Fibroblast of villous mesenchyme (primary cell): ENCODE data around the gene SYT1. TPM values are rescaled to one million over a fixed set of nuclear protein-coding genes. Genes with fewer than 3 reads are reported as not detected.

Experiments
- DNase-seq: peaks from one replicate; pipeline ENCODE4 v3.0.0-alpha.2; 2010; ENCODE audit warnings: low read depth
- H3K4me3 ChIP-seq: 2 replicates; pipeline ENCODE4 v1.5.1; 2011; ENCODE audit warnings: low read depth, mild to moderate bottlenecking, low read length
- total RNA-seq: library from RNA; depleted of rRNA; stranded (reverse); fragments of >200 nt; gene quantifications from 2 replicates; pipeline ENCODE4 v1.2.3, GENCODE V29; 2012
- TF ChIP-seq, protein P1 (sequence below): IDR thresholded peaks from 2 replicates; pipeline ENCODE4 v1.5.1; 2012; ENCODE audit warnings: low read depth, mild to moderate bottlenecking, low read length; ENCODE audit not compliant: insufficient read depth

Gene SYT1
- total RNA-seq, 1 donor, result 3.9 TPM

GRCh38 chr12:79236920-79237319 lies 372.3 kb downstream of the SYT1 start:
- TF ChIP-seq, protein P1, sequence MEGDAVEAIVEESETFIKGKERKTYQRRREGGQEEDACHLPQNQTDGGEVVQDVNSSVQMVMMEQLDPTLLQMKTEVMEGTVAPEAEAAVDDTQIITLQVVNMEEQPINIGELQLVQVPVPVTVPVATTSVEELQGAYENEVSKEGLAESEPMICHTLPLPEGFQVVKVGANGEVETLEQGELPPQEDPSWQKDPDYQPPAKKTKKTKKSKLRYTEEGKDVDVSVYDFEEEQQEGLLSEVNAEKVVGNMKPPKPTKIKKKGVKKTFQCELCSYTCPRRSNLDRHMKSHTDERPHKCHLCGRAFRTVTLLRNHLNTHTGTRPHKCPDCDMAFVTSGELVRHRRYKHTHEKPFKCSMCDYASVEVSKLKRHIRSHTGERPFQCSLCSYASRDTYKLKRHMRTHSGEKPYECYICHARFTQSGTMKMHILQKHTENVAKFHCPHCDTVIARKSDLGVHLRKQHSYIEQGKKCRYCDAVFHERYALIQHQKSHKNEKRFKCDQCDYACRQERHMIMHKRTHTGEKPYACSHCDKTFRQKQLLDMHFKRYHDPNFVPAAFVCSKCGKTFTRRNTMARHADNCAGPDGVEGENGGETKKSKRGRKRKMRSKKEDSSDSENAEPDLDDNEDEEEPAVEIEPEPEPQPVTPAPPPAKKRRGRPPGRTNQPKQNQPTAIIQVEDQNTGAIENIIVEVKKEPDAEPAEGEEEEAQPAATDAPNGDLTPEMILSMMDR, result no peak
- no peak for DNase-seq
- no peak overlapping the region for H3K4me3 ChIP-seq

DNA sequence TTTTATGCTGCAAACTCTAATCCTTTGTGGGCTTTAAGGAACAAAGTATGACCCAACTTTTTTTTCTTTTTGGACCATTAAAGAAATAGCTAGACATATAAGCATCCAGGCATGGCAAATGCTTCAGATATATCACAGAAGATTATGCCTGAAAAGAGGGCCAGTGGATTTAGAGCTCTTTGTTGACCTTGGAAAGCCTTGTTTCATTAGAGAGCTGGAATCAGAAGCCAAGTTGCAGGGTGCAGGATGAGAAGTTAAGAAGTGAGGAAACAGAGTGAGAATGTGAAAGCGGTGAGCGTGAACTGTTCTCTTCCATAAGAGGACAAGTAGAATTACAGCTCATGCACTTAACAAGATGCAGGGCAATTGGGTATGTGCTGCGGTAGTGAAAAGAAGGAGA lies 373.7 kb downstream of the SYT1 start:
- TF ChIP-seq, protein P1, result no peak
- H3K4me3 ChIP-seq, result no peak overlapping the region
- DNase-seq, result no peak

DNA sequence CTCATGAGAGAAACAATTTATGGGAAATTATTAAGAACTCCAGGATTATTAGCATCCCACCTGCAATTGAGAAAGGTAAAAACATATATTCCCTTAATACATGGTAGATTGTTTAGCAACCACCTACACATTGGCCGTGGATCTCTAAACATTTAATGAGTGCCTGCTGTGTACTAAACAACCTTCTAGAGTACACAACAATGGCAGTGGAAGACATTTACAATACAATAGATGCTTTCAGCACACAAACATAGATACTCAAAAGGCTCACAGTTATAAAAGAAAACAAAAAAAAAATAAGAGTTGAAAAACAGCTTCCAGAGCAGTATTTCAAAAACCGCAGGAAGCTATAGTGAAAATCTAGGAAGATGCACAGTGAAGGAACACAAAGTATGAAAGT lies 382.9 kb downstream of the SYT1 start:
- no peak for DNase-seq
- TF ChIP-seq, protein P1, result no peak

DNA sequence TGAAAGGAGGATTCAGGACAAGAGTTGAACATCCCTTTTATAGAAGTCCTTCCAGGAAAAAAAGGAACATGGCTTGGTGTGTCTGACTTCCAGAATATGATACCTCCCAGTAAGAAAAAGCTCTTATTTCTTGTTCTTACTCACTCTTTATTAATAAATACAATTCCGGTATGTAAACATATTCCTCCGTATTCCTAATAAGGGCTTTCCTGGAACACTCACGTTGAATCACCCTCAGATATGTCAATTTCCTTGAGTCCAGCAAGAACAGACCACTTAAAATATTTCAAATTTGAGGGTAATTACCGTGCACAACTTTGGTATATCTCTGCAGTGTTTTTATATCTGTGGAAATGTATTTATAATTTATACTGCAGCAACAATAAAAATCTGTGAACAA lies 385.6 kb downstream of the SYT1 start:
- DNase-seq, result peak; percentile 16
- no peak overlapping the region for H3K4me3 ChIP-seq
- TF ChIP-seq, protein P1, result no peak

More for the DNA sequence above, 382.9 kb downstream of the SYT1 start:
- H3K4me3 ChIP-seq, result no peak overlapping the region

- TF ChIP-seq, protein P1, result no peak
- no peak overlapping the region for H3K4me3 ChIP-seq
- no peak for DNase-seq
Observed at GRCh38 chr12:79250960-79251755, 386.6 kb downstream of the SYT1 start.

DNA sequence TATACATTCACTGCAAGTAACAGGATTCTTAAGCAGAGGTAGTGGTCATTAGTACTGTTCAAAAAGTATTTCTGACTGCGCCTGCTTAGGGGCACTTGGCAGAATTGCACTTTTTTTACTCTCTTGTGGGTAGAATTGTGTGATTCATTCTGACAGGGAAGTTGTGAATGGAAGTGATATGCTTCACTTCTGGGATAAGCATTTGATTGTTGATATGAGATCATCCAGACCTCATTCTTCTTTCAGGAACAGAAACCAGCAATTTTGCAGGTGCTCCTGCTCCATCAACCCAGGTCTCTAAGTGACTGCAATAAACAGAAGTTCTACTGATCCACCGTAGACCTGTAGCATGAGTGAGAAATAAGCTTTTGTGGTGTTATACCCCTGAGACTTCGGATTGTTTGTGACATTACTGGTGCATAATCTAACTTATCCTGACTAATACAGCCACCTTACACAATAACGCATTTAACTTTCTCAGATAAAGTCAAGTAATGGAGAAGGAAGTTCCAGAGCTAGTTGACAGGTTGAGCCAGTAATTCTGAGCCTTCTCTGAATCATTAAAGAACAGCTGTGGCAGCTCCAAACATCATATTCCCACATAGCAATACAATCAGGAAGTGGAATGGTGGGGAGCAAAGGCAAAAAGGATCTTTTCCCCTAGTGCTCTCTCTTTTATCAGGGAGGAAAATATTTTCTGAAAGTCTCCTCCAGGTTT lies 387.9 kb downstream of the SYT1 start:
- no peak overlapping the region for H3K4me3 ChIP-seq
- TF ChIP-seq, protein P1, result no peak
- DNase-seq, result no peak
